ENCODE measurements around the gene SP140. TPM values are rescaled to one million over a fixed set of nuclear protein-coding genes. Genes with fewer than 3 reads are reported as not detected.
"Not testable (repeated sequence)": the region's sequence is repeated elsewhere in the genome, so short reads cannot be mapped to it uniquely, and the experiment has no call there.

Gene SP140
- total RNA-seq, 3 donors from 2014 or later = 3.1 to 4.9 (median 3.7) TPM

DNA sequence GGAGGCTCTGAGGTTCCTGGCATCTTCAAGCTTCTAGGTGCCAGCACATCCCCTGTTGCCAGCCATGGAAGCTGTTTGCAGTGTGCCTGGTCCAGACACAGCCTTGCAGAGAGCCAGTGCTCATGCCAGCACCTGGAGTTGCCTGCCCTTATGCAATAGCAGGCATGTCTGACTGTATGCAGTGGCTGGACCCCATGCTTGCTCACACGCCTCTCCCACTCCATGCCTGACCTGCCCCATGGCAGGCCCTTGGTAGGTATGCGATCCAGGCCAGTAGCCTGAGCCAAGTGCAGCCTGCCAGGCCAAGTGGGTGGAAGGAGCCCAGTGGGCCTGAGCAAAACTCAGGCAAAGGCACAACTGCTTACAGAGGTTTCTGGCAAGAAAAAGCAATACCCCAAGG is 81.9 kb downstream of the SP140 start:
- ATAC-seq (no peak), DNase-seq (no peak)
- TF ChIP-seq, protein P1, sequence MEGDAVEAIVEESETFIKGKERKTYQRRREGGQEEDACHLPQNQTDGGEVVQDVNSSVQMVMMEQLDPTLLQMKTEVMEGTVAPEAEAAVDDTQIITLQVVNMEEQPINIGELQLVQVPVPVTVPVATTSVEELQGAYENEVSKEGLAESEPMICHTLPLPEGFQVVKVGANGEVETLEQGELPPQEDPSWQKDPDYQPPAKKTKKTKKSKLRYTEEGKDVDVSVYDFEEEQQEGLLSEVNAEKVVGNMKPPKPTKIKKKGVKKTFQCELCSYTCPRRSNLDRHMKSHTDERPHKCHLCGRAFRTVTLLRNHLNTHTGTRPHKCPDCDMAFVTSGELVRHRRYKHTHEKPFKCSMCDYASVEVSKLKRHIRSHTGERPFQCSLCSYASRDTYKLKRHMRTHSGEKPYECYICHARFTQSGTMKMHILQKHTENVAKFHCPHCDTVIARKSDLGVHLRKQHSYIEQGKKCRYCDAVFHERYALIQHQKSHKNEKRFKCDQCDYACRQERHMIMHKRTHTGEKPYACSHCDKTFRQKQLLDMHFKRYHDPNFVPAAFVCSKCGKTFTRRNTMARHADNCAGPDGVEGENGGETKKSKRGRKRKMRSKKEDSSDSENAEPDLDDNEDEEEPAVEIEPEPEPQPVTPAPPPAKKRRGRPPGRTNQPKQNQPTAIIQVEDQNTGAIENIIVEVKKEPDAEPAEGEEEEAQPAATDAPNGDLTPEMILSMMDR (IDR thresholded peaks at IDR 0.05) = no peak
- H3K9me3 ChIP-seq = peaks cover 4% of the 10 kb centered on the region
- no peaks in the 10 kb centered on the region for H3K36me3 ChIP-seq (ENCODE audit: low read depth)
- intact Hi-C loops (cut with DNase I, micrococcal nuclease) = no loop called here
- no peaks in the 10 kb centered on the region for H3K4me1 ChIP-seq (ENCODE audit: low read depth)
- no peak overlapping the region for H3K4me3 ChIP-seq

DNA sequence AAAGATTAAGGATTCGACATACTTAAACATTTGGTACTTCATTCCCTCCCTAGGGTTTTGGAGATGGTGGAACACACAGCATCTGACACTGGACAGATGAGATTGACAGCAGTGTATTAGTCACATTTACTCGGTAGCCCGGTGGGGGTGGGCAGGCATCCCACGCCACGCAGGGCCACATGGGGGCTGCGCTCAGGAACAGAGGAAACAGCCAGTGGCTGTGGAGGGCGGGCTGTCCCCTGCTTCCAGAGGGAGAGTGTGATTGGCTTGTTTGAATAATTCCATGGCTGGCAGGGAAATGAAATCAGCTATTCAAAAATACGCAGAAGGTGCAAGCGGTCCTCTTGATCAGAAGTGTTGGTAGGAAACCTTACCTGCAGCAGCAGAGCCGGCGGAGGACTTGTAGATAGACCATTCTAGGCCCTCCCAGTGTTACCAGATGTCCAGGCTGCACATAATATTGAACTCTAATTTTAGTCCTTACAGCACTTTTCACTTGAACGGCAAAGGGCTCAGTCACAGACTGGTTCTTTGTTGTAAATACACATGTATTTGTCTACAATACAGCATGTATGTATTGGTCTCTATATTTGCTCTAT is 83.0 kb downstream of the SP140 start:
- H3K9me3 ChIP-seq = peaks cover 4% of the 10 kb centered on the region
- DNase-seq (no peak), ATAC-seq (no peak)
- TF ChIP-seq, protein P1 (IDR thresholded peaks at IDR 0.05) = no peak
- no peak overlapping the region for H3K4me3 ChIP-seq
- intact Hi-C loops (cut with DNase I, micrococcal nuclease) = no loop called here
- H3K36me3 ChIP-seq (ENCODE audit: low read depth) = no peaks in the 10 kb centered on the region
- H3K4me1 ChIP-seq (ENCODE audit: low read depth) = no peaks in the 10 kb centered on the region

DNA sequence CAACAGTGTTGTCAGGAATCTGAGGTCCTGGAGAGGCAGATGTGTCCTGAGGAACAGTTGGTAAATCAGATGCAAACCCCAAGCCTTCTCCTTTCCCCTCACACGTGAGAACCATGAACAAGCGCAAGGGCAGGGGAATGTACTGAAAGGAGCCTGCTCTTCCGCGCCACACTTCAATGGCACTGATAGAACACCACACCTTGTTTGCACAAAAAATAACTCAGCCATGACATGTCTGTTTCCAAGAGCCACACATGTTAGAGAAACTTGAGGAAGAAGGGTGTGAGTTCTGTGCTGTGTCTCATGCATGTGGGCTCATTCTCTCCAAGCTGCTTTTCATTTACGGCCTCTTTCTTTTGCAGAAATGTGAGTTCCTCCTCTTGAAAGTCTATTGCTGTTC is 85.3 kb downstream of the SP140 start:
- intact Hi-C loops (cut with DNase I, micrococcal nuclease); H3K4me3 ChIP-seq; ATAC-seq; H3K4me1 ChIP-seq (ENCODE audit: low read depth); DNase-seq; H3K36me3 ChIP-seq (ENCODE audit: low read depth); H3K9me3 ChIP-seq: not testable (repeated sequence)

DNA sequence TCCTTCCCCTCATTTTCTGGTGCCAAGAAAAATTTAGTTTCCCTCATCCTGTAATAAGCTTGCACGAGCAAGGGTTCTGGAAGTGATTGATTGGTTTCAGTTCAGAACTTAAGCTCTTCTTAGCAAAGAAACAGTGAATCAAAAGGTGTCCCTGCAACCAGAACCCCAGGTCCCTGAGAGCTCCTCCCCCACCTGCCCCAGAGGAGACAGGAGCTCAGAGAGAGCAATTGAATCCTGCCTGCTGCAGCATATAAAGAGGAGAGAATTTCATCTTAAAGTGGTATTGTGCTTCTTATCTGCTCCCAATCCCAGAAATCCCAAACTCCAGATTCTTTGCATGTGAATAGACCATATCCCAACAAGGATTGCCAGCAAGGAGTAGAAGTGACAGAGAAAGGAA is 86.1 kb downstream of the SP140 start:
- intact Hi-C loops (cut with DNase I, micrococcal nuclease); H3K4me3 ChIP-seq; H3K36me3 ChIP-seq (ENCODE audit: low read depth); ATAC-seq; H3K9me3 ChIP-seq; DNase-seq; H3K4me1 ChIP-seq (ENCODE audit: low read depth): not testable (repeated sequence)

DNA sequence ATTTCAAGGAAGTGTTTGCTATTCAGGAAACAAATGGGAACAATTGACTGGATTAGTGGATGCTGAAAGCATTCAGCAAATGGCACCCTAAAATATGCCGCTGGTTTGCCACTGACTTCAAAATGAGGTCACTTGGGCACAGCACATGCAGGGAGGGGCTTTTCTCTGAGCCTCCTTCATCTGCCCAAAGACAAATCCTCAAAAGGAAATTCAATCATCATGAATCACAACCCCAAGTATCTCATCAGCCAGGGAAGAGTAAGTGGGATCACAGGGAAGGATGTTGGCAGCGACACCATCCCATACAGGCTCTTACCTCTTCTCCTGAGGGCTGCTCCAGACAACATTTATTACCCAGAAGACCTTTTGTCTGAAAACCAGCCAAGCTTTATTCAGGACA is 87.1 kb downstream of the SP140 start:
- no peaks in the 10 kb centered on the region for H3K9me3 ChIP-seq
- ATAC-seq (no peak), DNase-seq (no peak)
- no peaks in the 10 kb centered on the region for H3K4me1 ChIP-seq (ENCODE audit: low read depth)
- no peak overlapping the region for H3K4me3 ChIP-seq
- intact Hi-C loops (cut with DNase I, micrococcal nuclease) = no loop called here
- TF ChIP-seq, protein P1 (IDR thresholded peaks at IDR 0.05) = no peak
- no peaks in the 10 kb centered on the region for H3K36me3 ChIP-seq (ENCODE audit: low read depth)

DNA sequence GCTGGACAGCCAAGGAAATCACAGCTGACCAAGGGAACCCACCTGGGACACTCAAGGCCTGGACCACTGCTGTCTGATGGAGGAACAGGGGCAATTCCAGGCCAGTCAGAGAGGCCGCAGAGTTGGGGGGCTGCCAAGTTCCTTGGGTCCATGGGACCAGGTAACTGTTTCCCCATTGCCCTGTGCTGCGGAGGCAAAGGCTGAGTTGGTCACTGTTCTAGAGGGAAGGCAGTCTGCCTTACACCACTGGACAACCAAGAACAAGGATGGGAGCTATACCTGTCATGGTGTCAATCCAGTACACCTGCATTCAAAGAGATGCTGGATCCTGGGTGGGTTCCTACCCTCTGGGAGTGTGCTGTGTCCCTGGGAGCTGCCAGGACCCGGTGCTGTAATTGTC is 91.8 kb downstream of the SP140 start:
- Histone ChIP-seq H3K36me3 (ENCODE audit: low read depth) (no peaks in the 10 kb centered on the region), H3K9me3 (no peaks in the 10 kb centered on the region), H3K4me1 (ENCODE audit: low read depth) (no peaks in the 10 kb centered on the region), H3K4me3 (no peak overlapping the region)
- intact Hi-C loops (cut with DNase I, micrococcal nuclease) = no loop called here
- ATAC-seq (no peak), DNase-seq (no peak)
- TF ChIP-seq, protein P1 (IDR thresholded peaks at IDR 0.05) = no peak
